Uterus (tissue), 2 donors: ENCODE results near the gene DSC3.

ENCODE experiments used
- POLR2A ChIP-seq, 2 donors: fragments of 450-650 bp; IDR thresholded peaks; one replicate each; pipeline ENCODE4 v1.6.1; 2016; ENCODE audit warnings: antibody characterized with exemption in 2 of 2, mild to moderate bottlenecking in 1 of 2, moderate library complexity in 1 of 2
- TF ChIP-seq, protein P1 (sequence below), 4 experiments: fragments of 200-600 bp in 2 of 4; fragments of 450-650 bp in 2 of 4; sonication (generic) in 2 of 4; IDR thresholded peaks; one replicate each; pipeline ENCODE4 v1.5.1; 2016 to 2019; ENCODE audit warnings: antibody characterized with exemption in 4 of 4, mild to moderate bottlenecking in 2 of 4, moderate library complexity in 1 of 4

GRCh38 chr18:30982285-30982992 is 60.1 kb downstream of the DSC3 start:
- TF ChIP-seq, protein P1, sequence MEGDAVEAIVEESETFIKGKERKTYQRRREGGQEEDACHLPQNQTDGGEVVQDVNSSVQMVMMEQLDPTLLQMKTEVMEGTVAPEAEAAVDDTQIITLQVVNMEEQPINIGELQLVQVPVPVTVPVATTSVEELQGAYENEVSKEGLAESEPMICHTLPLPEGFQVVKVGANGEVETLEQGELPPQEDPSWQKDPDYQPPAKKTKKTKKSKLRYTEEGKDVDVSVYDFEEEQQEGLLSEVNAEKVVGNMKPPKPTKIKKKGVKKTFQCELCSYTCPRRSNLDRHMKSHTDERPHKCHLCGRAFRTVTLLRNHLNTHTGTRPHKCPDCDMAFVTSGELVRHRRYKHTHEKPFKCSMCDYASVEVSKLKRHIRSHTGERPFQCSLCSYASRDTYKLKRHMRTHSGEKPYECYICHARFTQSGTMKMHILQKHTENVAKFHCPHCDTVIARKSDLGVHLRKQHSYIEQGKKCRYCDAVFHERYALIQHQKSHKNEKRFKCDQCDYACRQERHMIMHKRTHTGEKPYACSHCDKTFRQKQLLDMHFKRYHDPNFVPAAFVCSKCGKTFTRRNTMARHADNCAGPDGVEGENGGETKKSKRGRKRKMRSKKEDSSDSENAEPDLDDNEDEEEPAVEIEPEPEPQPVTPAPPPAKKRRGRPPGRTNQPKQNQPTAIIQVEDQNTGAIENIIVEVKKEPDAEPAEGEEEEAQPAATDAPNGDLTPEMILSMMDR (IDR thresholded peaks at IDR 0.05), result no peak
- no peak for TF ChIP-seq POLR2A (IDR thresholded peaks at IDR 0.05)
